GM19438 (cell line): ENCODE data around the gene TAF11L2.
"Not testable (repeated sequence)": the region's sequence is repeated elsewhere in the genome, so short reads cannot be mapped to it uniquely, and the experiment has no call there.

Experiments
- ATAC-seq: cut with Tn5 transposase; IDR thresholded peaks from one replicate; pipeline ENCODE4 v1.9.1; 2021; ENCODE audit warnings: low read depth; ENCODE audit not compliant: unreplicated experiment

The TAF11L2 gene

DNA sequence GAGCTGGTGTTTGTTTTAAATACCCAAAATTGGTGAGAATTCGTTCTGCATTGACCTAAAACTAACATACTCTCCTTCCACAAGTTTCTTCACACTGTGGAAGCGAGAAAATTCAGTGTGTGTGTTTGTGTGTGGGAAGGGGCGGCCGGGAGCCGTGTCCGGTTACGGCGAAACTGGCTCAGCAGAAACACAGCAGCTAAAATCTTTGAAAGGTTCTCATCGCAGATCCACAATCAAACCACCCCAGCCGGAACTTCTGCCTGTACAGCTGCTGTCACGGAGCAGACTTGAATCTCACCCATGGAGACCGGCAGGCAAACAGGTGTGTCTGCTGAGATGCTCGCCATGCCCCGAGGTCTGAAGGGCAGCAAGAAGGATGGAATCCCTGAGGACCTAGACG, 26.9 kb downstream of the TAF11L2 start, which contains the start of gene TAF11L5:
TAF11L5 (plus strand) TSS at position 301 of the 400 bp plus-strand sequence.
- ATAC-seq, result not testable (repeated sequence)

GRCh38 chr5:17526504-17526903, 28.5 kb downstream of the TAF11L2 start:
- ATAC-seq, result not testable (repeated sequence)

- not testable (repeated sequence) for ATAC-seq
Measured at GRCh38 chr5:17528369-17528768, 30.3 kb downstream of the TAF11L2 start, which contains the start of gene TAF11L6. Gene TAF11L6 (plus strand): TSS chr5:17528669.
